GM12878 (cell line): ENCODE data around the gene FOXP1. TPM values are rescaled to one million over a fixed set of nuclear protein-coding genes. Genes with fewer than 3 reads are reported as not detected.

Source experiments
- ATAC-seq: fragments of 200-7000 bp; cut with Tn5 transposase; 3 replicates; pipeline ENCODE4 v1.9.1; 2020; ENCODE audit warnings: mild to moderate bottlenecking, moderate library complexity
- BruUV-seq: library from RNA; stranded (reverse); fragments of 400-500 nt; replicated peaks from 2 replicates; lab custom pipeline; 2021; lab: Mats Ljungman, UMichigan
- CTCF ChIA-PET: fragments of 300-600 bp; sonication (Branson Sonifier 250); formaldehyde crosslinking; extraction: SDS; loops from one replicate; lab custom pipeline; 2021; ENCODE audit warnings: inconsistent platforms; lab: Yijun Ruan, JAX
- POLR2A ChIA-PET: fragments of 350-600 bp; formaldehyde crosslinking; extraction: SDS; loops from one replicate; lab custom pipeline; 2021; ENCODE audit warnings: inconsistent platforms; lab: Charles Lee
- RAD21 ChIA-PET: fragments of 300-600 bp; sonication (Branson Sonifier 250); formaldehyde crosslinking; loops from one replicate; lab custom pipeline; 2023; ENCODE audit warnings: antibody characterized with exemption; ENCODE audit not compliant: unreplicated experiment; lab: Charles Lee
- SMC1A ChIA-PET: fragments of 300-600 bp; sonication (Branson Sonifier 250); formaldehyde crosslinking; loops from one replicate; lab custom pipeline; 2023; ENCODE audit not compliant: unreplicated experiment, uncharacterized antibody; lab: Charles Lee
- DNase-seq: peaks from one replicate; pipeline ENCODE4 v3.0.0-alpha.2; 2011; ENCODE audit warnings: low read depth, low spot score
- FAIRE-seq: peaks from 3 replicates; lab custom pipeline; 2011; peaks lifted over from hg19 to GRCh38; lab: Jason Lieb, UNC
- H2AFZ ChIP-seq: 2 replicates; pipeline ENCODE4 v1.6.0; 2011; ENCODE audit warnings: low read depth, low read length, control low read depth; ENCODE audit not compliant: control insufficient read depth
- H3K27ac ChIP-seq: 2 replicates; pipeline ENCODE4 v1.5.1; 2011; ENCODE audit warnings: control low read depth; ENCODE audit not compliant: control insufficient read depth, insufficient read depth
- H3K27me3 ChIP-seq, 2 experiments: replicated peaks in 1 of 2; 2 replicates each; pipeline versions ENCODE4 v1.6.0 to v1.6.1; 2011; ENCODE audit warnings: low read length in 1 of 2; ENCODE audit not compliant: control insufficient read depth in 2 of 2, insufficient read depth in 2 of 2
- H3K36me3 ChIP-seq, 2 experiments: 2 replicates each; pipeline ENCODE4 v1.5.1; 2011; ENCODE audit warnings: low read length in 1 of 2; ENCODE audit not compliant: control insufficient read depth in 2 of 2, insufficient read depth in 2 of 2
- H3K4me1 ChIP-seq: 2 replicates; pipeline ENCODE4 v1.6.1; 2011; ENCODE audit warnings: mild to moderate bottlenecking, low read length, moderate library complexity, mixed read lengths; ENCODE audit not compliant: control insufficient read depth, insufficient read depth
- H3K4me2 ChIP-seq: 2 replicates; pipeline ENCODE4 v1.6.0; 2011; ENCODE audit warnings: control low read depth; ENCODE audit not compliant: control insufficient read depth, insufficient read depth
- H3K4me3 ChIP-seq: fragments of 200-600 bp; sonication (generic); 2 replicates; pipeline ENCODE4 v1.5.1; 2016
- H3K79me2 ChIP-seq: 2 replicates; pipeline ENCODE4 v1.6.0; 2011; ENCODE audit warnings: low read length; ENCODE audit not compliant: control insufficient read depth, insufficient read depth
- H3K9ac ChIP-seq: 2 replicates; pipeline ENCODE4 v1.8.0; 2011; ENCODE audit warnings: low read length, control low read depth, mixed read lengths; ENCODE audit not compliant: control insufficient read depth, insufficient read depth
- H3K9me3 ChIP-seq: replicated peaks from 3 replicates; pipeline ENCODE4 v1.5.1; 2011; ENCODE audit warnings: mild to moderate bottlenecking, low read length; ENCODE audit not compliant: control insufficient read depth, insufficient read depth
- H4K20me1 ChIP-seq: 2 replicates; pipeline ENCODE4 v1.6.0; 2011; ENCODE audit not compliant: control insufficient read depth, insufficient read depth
- EGR1 ChIP-seq, 2 experiments: IDR thresholded peaks; 1 replicate in 1 of 2; 2 replicates in 1 of 2; pipeline ENCODE4 v1.6.1; 2011 to 2012; ENCODE audit warnings: low read depth in 2 of 2, low read length in 2 of 2, borderline replicate concordance in 1 of 2, mild to moderate bottlenecking in 1 of 2, moderate library complexity in 1 of 2
- EZH2 ChIP-seq: IDR thresholded peaks from 2 replicates; pipeline ENCODE4 v1.6.1; 2012; ENCODE audit warnings: low read depth, mild to moderate bottlenecking, control low read depth, inconsistent platforms, low read length, borderline replicate concordance; ENCODE audit not compliant: control insufficient read depth
- FOXM1 ChIP-seq: IDR thresholded peaks from 2 replicates; pipeline ENCODE4 v1.6.1; 2012; ENCODE audit warnings: low read depth, mild to moderate bottlenecking, inconsistent platforms, low read length, moderate library complexity
- IRF4 ChIP-seq: IDR thresholded peaks from 2 replicates; pipeline ENCODE4 v1.6.1; 2011; ENCODE audit warnings: low read depth, low read length
- PAX8 ChIP-seq: fragments of 450-650 bp; IDR thresholded peaks from 2 replicates; pipeline ENCODE4 v1.6.1; 2017; ENCODE audit warnings: mild to moderate bottlenecking, moderate library complexity
- POLR2AphosphoS2 ChIP-seq: IDR thresholded peaks from 2 replicates; pipeline ENCODE4 v1.6.1; 2011; ENCODE audit warnings: low read depth, mild to moderate bottlenecking, low read length, improper control_type of control experiment, moderate library complexity
- ZBTB40 ChIP-seq: fragments of 450-650 bp; IDR thresholded peaks from 2 replicates; pipeline ENCODE4 v1.6.1; 2016; ENCODE audit warnings: mild to moderate bottlenecking, moderate library complexity, borderline replicate concordance
- WGBS: methylation state at CpG from one replicate; pipeline ENCODE4 v1.1.6; 2016; ENCODE audit warnings: low lambda C conversion rate; ENCODE audit not compliant: insufficient replicate concordance, insufficient coverage; ENCODE audit errors: missing lambda C conversion rate; 5-methylcytosine and 5-hydroxymethylcytosine counted together
- in situ Hi-C: fragments of 300-500 bp; cut with MboI; formaldehyde crosslinking; loops from 9 replicates; pipeline ENCODE4 v1.14.3; 2018; ENCODE audit warnings: mixed read lengths
- intact Hi-C: fragments of 100-400 bp; cut with micrococcal nuclease; formaldehyde crosslinking; loops from one replicate; pipeline ENCODE4 v1.14.2; 2022; ENCODE audit not compliant: unreplicated experiment
- polyA plus RNA-seq, 11 experiments: library from polyadenylated mRNA; depleted of rRNA in 4 of 11; unstranded in 6 of 11; stranded (reverse) in 5 of 11; fragments of >200 nt; fragmentation: Nextera tagmentation in 4 of 11; fragmentation: Illumina TruSeq in 1 of 11; extraction: Ambion mirVana in 4 of 11; extraction: Trizol in 1 of 11; gene quantifications; 1 replicate in 1 of 11; 2 replicates in 10 of 11; pipeline versions ENCODE4 v1.2.1 to v1.2.3, GENCODE V29; 2011 to 2016; ENCODE audit warnings: inconsistent platforms in 2 of 11, missing spikeins in 2 of 11, low read depth in 1 of 11
- total RNA-seq, 4 experiments: library from RNA; depleted of rRNA in 3 of 4; stranded (reverse); fragments of >200 nt in 3 of 4; fragmentation: Illumina TruSeq in 1 of 4; extraction: Trizol in 1 of 4; gene quantifications; 2 replicates each; pipeline versions ENCODE4 v1.2.1 to v1.2.3, GENCODE V29; 2013 to 2021
- TF ChIP-seq, protein P1 (sequence below): fragments of 450-650 bp; IDR thresholded peaks from 2 replicates; pipeline ENCODE4 v1.6.1; 2017; ENCODE audit warnings: mild to moderate bottlenecking

FOXP1 gene
- total and polyA plus RNA-seq, 10 of the 15 experiments (the other 5 are each of a cell fraction or from before 2014, with no cell fraction given): 0.05 to 1.6 (median 0.20) TPM; not detected in 1

GRCh38 chr3:71225951-71226564, 357.5 kb downstream of the FOXP1 start:
- peaks cover 14% of the 10 kb centered on the region for H3K4me1 ChIP-seq
- H3K4me2 ChIP-seq: peak overlapping the region; percentile 91
- no peak overlapping the region for H3K9ac ChIP-seq
- 12% methylated on average over 4 of the region's 4 CpGs for WGBS
- ATAC-seq: peak; percentile 21
- no peaks in the 10 kb centered on the region for H3K79me2 ChIP-seq
- no peak for FAIRE-seq
- H3K9me3 ChIP-seq: no peaks in the 10 kb centered on the region; the same call in 2 of the 3 replicates
- TF ChIP-seq, protein P1, sequence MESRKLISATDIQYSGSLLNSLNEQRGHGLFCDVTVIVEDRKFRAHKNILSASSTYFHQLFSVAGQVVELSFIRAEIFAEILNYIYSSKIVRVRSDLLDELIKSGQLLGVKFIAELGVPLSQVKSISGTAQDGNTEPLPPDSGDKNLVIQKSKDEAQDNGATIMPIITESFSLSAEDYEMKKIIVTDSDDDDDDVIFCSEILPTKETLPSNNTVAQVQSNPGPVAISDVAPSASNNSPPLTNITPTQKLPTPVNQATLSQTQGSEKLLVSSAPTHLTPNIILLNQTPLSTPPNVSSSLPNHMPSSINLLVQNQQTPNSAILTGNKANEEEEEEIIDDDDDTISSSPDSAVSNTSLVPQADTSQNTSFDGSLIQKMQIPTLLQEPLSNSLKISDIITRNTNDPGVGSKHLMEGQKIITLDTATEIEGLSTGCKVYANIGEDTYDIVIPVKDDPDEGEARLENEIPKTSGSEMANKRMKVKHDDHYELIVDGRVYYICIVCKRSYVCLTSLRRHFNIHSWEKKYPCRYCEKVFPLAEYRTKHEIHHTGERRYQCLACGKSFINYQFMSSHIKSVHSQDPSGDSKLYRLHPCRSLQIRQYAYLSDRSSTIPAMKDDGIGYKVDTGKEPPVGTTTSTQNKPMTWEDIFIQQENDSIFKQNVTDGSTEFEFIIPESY: no peak
- TF ChIP-seq ZBTB40: no peak
- TF ChIP-seq FOXM1: no peak
- TF ChIP-seq EZH2: no peak
- no peak for TF ChIP-seq IRF4
- TF ChIP-seq PAX8: no peak
- TF ChIP-seq POLR2AphosphoS2: no peak
- no peak for TF ChIP-seq EGR1 (IDR thresholded peaks at IDR 0.05; ENCODE audit: borderline replicate concordance in 1 of 2, low read depth in 2 of 2, low read length in 2 of 2)
- no TSS peak for BruUV-seq
- in situ Hi-C loops (no loop called here), intact Hi-C loops (loop anchor here (2.0 to 5.0 kb wide), 2 partner anchors 139 to 214 kb away; no protein-coding TSS in a partner anchor)
- ChIA-PET RAD21 (no interaction called here), POLR2A (no interaction called here), SMC1A (no interaction called here), CTCF (no interaction called here)
- peaks cover 2 to 7% of the 10 kb centered on the region in 2 experiments; a peak in 2 of 4 replicates for H3K27me3 ChIP-seq
- no peak overlapping the region; the same call in 1 of the 2 replicates for H2AFZ ChIP-seq
- H3K36me3 ChIP-seq: no peaks in the 10 kb centered on the region
- H4K20me1 ChIP-seq: no peaks in the 10 kb centered on the region
- DNase-seq: no peak
- peak overlapping the region; percentile 39; the same call in 1 of the 2 replicates for H3K4me3 ChIP-seq
- H3K27ac ChIP-seq: no peak overlapping the region
